ENCODE data around the gene NFE2L2.
"Not testable (repeated sequence)": the region's sequence is repeated elsewhere in the genome, so short reads cannot be mapped to it uniquely, and the experiment has no call there.

NFE2L2 gene

GRCh38 chr2:177192788-177193187, 71.7 kb downstream of the NFE2L2 start:
- DNase-seq (ENCODE audit: insufficient read length, low spot score) (no peak), FAIRE-seq (no peak)
- TF ChIP-seq POLR2A (IDR thresholded peaks at IDR 0.05; ENCODE audit: low read depth, low read length) = no peak

- no peak for TF ChIP-seq POLR2A (IDR thresholded peaks at IDR 0.05; ENCODE audit: low read depth, low read length)
These were observed 73.6 kb downstream of the NFE2L2 start for GRCh38 chr2:177190941-177191340.

GRCh38 chr2:177188482-177189469, 75.8 kb downstream of the NFE2L2 start:
- DNase-seq (ENCODE audit: insufficient read length, low spot score) (no peak), FAIRE-seq (no peak)
- no peak for TF ChIP-seq POLR2A (IDR thresholded peaks at IDR 0.05; ENCODE audit: low read depth, low read length)

More at GRCh38 chr2:177190941-177191340, 73.6 kb downstream of the NFE2L2 start:
- DNase-seq (ENCODE audit: insufficient read length, low spot score) (no peak), FAIRE-seq (no peak)

DNA sequence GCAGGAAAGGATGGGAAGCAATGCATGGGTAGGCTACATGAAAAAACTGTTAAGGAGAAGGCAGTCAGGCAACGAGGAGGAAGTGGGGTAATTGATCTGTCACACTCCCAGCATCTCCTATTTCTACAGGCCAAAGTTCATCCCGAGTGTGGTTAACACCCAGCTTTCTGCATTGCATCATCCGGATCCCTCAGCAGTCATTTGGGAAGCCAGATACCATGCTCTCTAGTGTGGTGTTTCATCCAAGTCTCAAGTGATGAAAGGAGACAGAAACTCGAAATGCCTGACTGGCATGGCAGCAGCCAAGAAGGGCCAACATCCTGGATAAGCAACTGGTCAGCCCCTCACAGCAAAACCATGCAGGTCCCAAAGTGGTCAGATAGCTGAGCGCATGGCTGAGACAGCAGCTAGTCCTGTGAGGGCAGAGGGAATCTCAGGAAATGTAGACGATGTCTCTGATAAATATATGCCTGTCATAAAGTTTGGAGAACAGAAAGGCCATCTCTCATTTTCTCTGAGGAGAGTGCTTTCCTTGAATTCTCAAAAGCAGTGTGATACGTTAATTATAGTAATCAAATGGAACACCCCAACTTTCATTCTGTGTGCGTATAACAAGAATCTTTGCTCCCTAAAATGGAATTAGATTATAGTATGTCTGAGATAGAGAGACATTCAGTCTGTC, 76.8 kb downstream of the NFE2L2 start:
- DNase-seq (ENCODE audit: insufficient read length, low spot score) (no peak), FAIRE-seq (peak; percentile 30)
- no peak for TF ChIP-seq POLR2A (IDR thresholded peaks at IDR 0.05; ENCODE audit: low read depth, low read length)

DNA sequence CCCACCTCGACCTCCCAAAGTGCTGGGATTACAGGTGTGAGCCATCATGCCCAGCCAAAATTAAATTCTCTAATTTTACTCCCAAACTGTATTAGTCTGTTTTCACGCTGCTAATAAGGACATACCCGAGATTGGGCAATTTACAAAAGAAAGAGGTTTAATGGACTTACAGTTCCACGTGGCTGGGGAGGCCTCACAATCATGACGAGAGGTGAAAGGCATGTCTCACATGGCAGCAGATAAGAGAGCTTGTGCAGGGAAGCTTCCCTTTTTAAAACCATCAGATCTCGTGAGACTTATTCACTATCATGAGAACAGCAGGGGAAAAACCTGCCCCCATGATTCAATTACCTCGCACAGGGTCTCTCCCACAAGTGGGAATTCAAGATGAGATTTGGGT, 78.5 kb downstream of the NFE2L2 start:
- FAIRE-seq; DNase-seq (ENCODE audit: insufficient read length, low spot score): not testable (repeated sequence)

GRCh38 chr2:177184606-177185005, 79.9 kb downstream of the NFE2L2 start:
- FAIRE-seq (no peak), DNase-seq (ENCODE audit: insufficient read length, low spot score) (no peak)
- no peak for TF ChIP-seq POLR2A (IDR thresholded peaks at IDR 0.05; ENCODE audit: low read depth, low read length)

DNA sequence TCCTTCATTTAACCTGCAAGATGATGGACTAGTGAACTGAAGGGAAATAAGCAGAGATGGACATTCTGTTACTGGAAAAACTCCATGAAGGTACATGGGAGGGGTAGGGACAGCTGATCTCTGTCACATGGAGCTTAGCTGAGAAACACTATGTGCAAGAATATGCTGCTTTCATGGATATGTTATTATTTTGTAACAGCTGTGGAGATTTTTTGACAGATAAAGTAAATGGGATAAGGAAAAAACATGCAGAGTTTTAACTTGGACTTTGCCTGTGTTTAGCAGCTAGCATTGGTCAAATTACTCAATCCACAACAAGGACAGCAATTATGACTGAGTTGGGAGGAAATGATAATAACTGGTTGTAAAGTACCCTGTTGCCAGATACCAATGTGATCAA, 80.7 kb downstream of the NFE2L2 start:
- TF ChIP-seq POLR2A (IDR thresholded peaks at IDR 0.05; ENCODE audit: low read depth, low read length) = no peak
- no peak for DNase-seq (ENCODE audit: insufficient read length, low spot score)
- no peak for FAIRE-seq
